HEK293T (cell line): Measurements from ENCODE around the gene ARPC5.

Source experiments
- ARNT ChIP-seq: fragments of 450-650 bp; IDR thresholded peaks from 2 replicates; pipeline ENCODE4 v1.6.1; 2017; ENCODE audit warnings: mild to moderate bottlenecking
- BHLHE40 ChIP-seq: fragments of 450-650 bp; IDR thresholded peaks from 2 replicates; pipeline ENCODE4 v1.6.1; 2016; ENCODE audit warnings: mild to moderate bottlenecking, moderate library complexity, borderline replicate concordance
- ELF4 ChIP-seq: fragments of 450-650 bp; IDR thresholded peaks from 2 replicates; pipeline ENCODE4 v1.6.1; 2017; ENCODE audit warnings: antibody characterized with exemption
- FOXA1 ChIP-seq: fragments of 450-650 bp; IDR thresholded peaks from 2 replicates; pipeline ENCODE4 v1.6.1; 2016; ENCODE audit warnings: mild to moderate bottlenecking
- FOXK2 ChIP-seq: fragments of 450-650 bp; IDR thresholded peaks from 2 replicates; pipeline ENCODE4 v1.6.1; 2016; ENCODE audit warnings: mild to moderate bottlenecking
- FOXM1 ChIP-seq: fragments of 450-650 bp; IDR thresholded peaks from 2 replicates; pipeline ENCODE4 v1.6.1; 2017; ENCODE audit warnings: mild to moderate bottlenecking, borderline replicate concordance
- HDGF ChIP-seq: fragments of 450-650 bp; IDR thresholded peaks from 2 replicates; pipeline ENCODE4 v1.6.1; 2017; ENCODE audit warnings: antibody characterized with exemption, borderline replicate concordance
- L3MBTL2 ChIP-seq: fragments of 450-650 bp; conservative IDR thresholded peaks from 2 replicates; pipeline ENCODE4 v1.6.1; 2016; ENCODE audit warnings: mild to moderate bottlenecking
- LEF1 ChIP-seq: fragments of 450-650 bp; IDR thresholded peaks from 2 replicates; pipeline ENCODE4 v1.6.1; 2017; ENCODE audit warnings: mild to moderate bottlenecking, borderline replicate concordance
- SP1 ChIP-seq: fragments of 450-650 bp; IDR thresholded peaks from 2 replicates; pipeline ENCODE4 v1.6.1; 2017
- SUZ12 ChIP-seq: fragments of 450-650 bp; IDR thresholded peaks from 2 replicates; pipeline ENCODE4 v1.6.1; 2016; ENCODE audit warnings: mild to moderate bottlenecking
- TARDBP ChIP-seq: fragments of 450-650 bp; IDR thresholded peaks from 2 replicates; pipeline ENCODE4 v1.6.1; 2016
- ZNF384 ChIP-seq: fragments of 450-650 bp; IDR thresholded peaks from 2 replicates; pipeline ENCODE4 v1.6.1; 2016
- TF ChIP-seq, protein P1 (sequence below): fragments of 450-650 bp; IDR thresholded peaks from 2 replicates; pipeline ENCODE4 v1.6.1; 2016

DNA sequence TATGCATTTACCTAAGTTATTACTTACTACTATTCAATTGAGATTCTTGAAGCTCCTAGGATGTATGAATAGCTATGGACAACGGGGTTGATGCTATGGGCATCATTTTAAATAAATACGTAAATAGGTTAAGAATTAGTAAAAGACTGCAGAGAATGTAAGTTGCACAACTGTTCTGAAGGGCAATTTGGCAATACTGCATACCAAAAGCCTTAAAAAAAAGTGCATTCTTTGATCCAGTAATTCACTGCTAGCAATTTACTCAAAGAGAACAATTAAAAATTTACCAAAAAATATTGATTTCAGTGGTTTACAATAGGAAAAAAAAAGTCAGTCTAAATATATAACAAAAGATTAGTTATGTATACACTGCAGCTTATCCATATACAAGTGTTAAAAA lies 3.5 kb downstream of the ARPC5 start:
- TF ChIP-seq SP1 (no peak), LEF1 (no peak), L3MBTL2 (no peak), ZNF384 (no peak), FOXA1 (no peak), ARNT (no peak), FOXK2 (no peak), BHLHE40 (no peak), SUZ12 (no peak), FOXM1 (no peak), HDGF (no peak), TARDBP (no peak), ELF4 (no peak)
- TF ChIP-seq, protein P1, sequence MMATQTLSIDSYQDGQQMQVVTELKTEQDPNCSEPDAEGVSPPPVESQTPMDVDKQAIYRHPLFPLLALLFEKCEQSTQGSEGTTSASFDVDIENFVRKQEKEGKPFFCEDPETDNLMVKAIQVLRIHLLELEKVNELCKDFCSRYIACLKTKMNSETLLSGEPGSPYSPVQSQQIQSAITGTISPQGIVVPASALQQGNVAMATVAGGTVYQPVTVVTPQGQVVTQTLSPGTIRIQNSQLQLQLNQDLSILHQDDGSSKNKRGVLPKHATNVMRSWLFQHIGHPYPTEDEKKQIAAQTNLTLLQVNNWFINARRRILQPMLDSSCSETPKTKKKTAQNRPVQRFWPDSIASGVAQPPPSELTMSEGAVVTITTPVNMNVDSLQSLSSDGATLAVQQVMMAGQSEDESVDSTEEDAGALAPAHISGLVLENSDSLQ = no peak
